Lower leg skin (tissue), 4 donors: Measurements from ENCODE around the gene PSD4. TPM values are rescaled to one million over a fixed set of nuclear protein-coding genes. Genes with fewer than 3 reads are reported as not detected.

ENCODE experiments used
- DNase-seq, 2 donors: peaks; one replicate each; pipeline ENCODE4 v3.0.0-alpha.2; 2019; ENCODE audit warnings: low spot score in 2 of 2
- H3K4me3 ChIP-seq: fragments of 200-600 bp; sonication (generic); 2 replicates; pipeline ENCODE4 v1.5.1; 2017; ENCODE audit warnings: mild to moderate bottlenecking, low read depth; ENCODE audit not compliant: poor library complexity, severe bottlenecking
- CTCF ChIP-seq, 3 donors: fragments of 450-650 bp; IDR thresholded peaks; one replicate each; pipeline ENCODE4 v1.5.1; 2016; ENCODE audit warnings: antibody characterized with exemption in 3 of 3, mild to moderate bottlenecking in 3 of 3, moderate library complexity in 2 of 3
- POLR2A ChIP-seq, 2 donors: fragments of 450-650 bp; IDR thresholded peaks; one replicate each; pipeline ENCODE4 v1.6.1; 2016 to 2017; ENCODE audit warnings: antibody characterized with exemption in 2 of 2, mild to moderate bottlenecking in 1 of 2, moderate library complexity in 1 of 2
- WGBS, 2 donors: methylation state at CpG; one replicate each; pipeline ENCODE4 v1.1.5; 2018; 5-methylcytosine and 5-hydroxymethylcytosine counted together
- intact Hi-C: fragments of 100-400 bp; cut with DNase I; formaldehyde crosslinking; loops from one replicate; pipeline ENCODE4 v1.15.0; 2023; ENCODE audit warnings: low total_unique reads
- total RNA-seq, 4 donors: library from RNA; depleted of rRNA; stranded (reverse); fragments of >200 nt; gene quantifications; one replicate each; pipeline ENCODE4 v1.1.0, GENCODE V29; 2016

The PSD4 gene
- total RNA-seq, 4 donors from 2014 or later = 58.1 to 99.2 (median 87.6) TPM

- intact Hi-C loops = no loop called here
- no peak for DNase-seq
- no peak overlapping the region for H3K4me3 ChIP-seq
- no peak for TF ChIP-seq POLR2A (IDR thresholded peaks at IDR 0.05)
- TF ChIP-seq CTCF (IDR thresholded peaks at IDR 0.05) = no peak
- whole genome bisulfite sequencing, 2 donors = 55 to 63% methylated on average over 1 of the region's 1 CpG
Measured at GRCh38 chr2:113190871-113191270, 17.1 kb downstream of the PSD4 start.

GRCh38 chr2:113192459-113193100, 18.8 kb downstream of the PSD4 start:
- intact Hi-C loops = no loop called here
- no peak for DNase-seq
- 85 to 89% methylated on average over 7 of the region's 7 CpGs for WGBS, 2 donors
- no peak overlapping the region for H3K4me3 ChIP-seq
- TF ChIP-seq CTCF (IDR thresholded peaks at IDR 0.05) (peak in 1 of 3 donors; percentile 8), POLR2A (IDR thresholded peaks at IDR 0.05) (no peak)

- intact Hi-C loops = loop anchor here (5.0 kb wide), 2 partner anchors 59 to 114 kb away; no protein-coding TSS in a partner anchor
- no peak overlapping the region for H3K4me3 ChIP-seq
- TF ChIP-seq CTCF (IDR thresholded peaks at IDR 0.05) (no peak), POLR2A (IDR thresholded peaks at IDR 0.05) (no peak)
- DNase-seq = no peak
- 90 to 93% methylated on average over 11 of the region's 11 CpGs for WGBS, 2 donors
Measured at GRCh38 chr2:113195923-113196501, 22.2 kb downstream of the PSD4 start.

GRCh38 chr2:113196839-113197238, 23.1 kb downstream of the PSD4 start:
- intact Hi-C loops = loop anchor here (5.0 kb wide), 2 partner anchors 60 to 115 kb away; no protein-coding TSS in a partner anchor
- 92 to 94% methylated on average over 4 of the region's 4 CpGs for WGBS, 2 donors
- H3K4me3 ChIP-seq = no peak overlapping the region
- TF ChIP-seq CTCF (IDR thresholded peaks at IDR 0.05) (no peak), POLR2A (IDR thresholded peaks at IDR 0.05) (no peak)
- DNase-seq = no peak

- DNase-seq = no peak
- no peak overlapping the region for H3K4me3 ChIP-seq
- TF ChIP-seq CTCF (IDR thresholded peaks at IDR 0.05) = no peak
- no peak for TF ChIP-seq POLR2A (IDR thresholded peaks at IDR 0.05)
- intact Hi-C loops = loop anchor here (5.0 kb wide), 2 partner anchors 60 to 115 kb away; no protein-coding TSS in a partner anchor
- 85 to 87% methylated on average over 17 of the region's 17 CpGs for WGBS, 2 donors
Measured at GRCh38 chr2:113197347-113198047, 23.7 kb downstream of the PSD4 start.
